Calu3 (cell line): ENCODE data around the gene TSSK2. TPM values are rescaled to one million over a fixed set of nuclear protein-coding genes. Genes with fewer than 3 reads are reported as not detected.
A peak's percentile ranks its signal among the peaks of the same experiment; 100 is the strongest.

Experiments
- BruUV-seq: library from RNA; stranded (reverse); fragments of 400-500 nt; replicated peaks from 2 replicates; lab custom pipeline; 2021; lab: Mats Ljungman, UMichigan
- CTCF ChIA-PET: fragments of 300-600 bp; sonication (Branson Sonifier 250); formaldehyde crosslinking; loops from one replicate; lab custom pipeline; 2022; ENCODE audit warnings: antibody characterized with exemption; lab: Charles Lee
- DNase-seq: peaks from one replicate; pipeline ENCODE4 v3.0.0; 2022
- H3K27ac Mint-ChIP-seq: one replicate; pipeline ENCODE4 v1.8.0; 2022; ENCODE audit warnings: mixed read lengths; ENCODE audit not compliant: unreplicated experiment
- H3K27me3 Mint-ChIP-seq: one replicate; pipeline ENCODE4 v1.8.0; 2022; ENCODE audit warnings: mixed read lengths; ENCODE audit not compliant: unreplicated experiment
- H3K36me3 Mint-ChIP-seq: one replicate; pipeline ENCODE4 v1.8.0; 2022; ENCODE audit warnings: mild to moderate bottlenecking, moderate library complexity, mixed read lengths; ENCODE audit not compliant: insufficient read depth, unreplicated experiment
- H3K4me1 Mint-ChIP-seq: one replicate; pipeline ENCODE4 v1.8.0; 2022; ENCODE audit warnings: mild to moderate bottlenecking, low read depth, mixed read lengths; ENCODE audit not compliant: unreplicated experiment
- H3K4me3 Mint-ChIP-seq: one replicate; pipeline ENCODE4 v1.8.0; 2022; ENCODE audit warnings: mild to moderate bottlenecking, low read depth, moderate library complexity, mixed read lengths; ENCODE audit not compliant: unreplicated experiment
- H3K9me3 Mint-ChIP-seq: one replicate; pipeline ENCODE4 v1.8.0; 2022; ENCODE audit warnings: low read depth, mixed read lengths; ENCODE audit not compliant: unreplicated experiment
- intact Hi-C: fragments of 100-400 bp; cut with micrococcal nuclease; formaldehyde crosslinking; loops from one replicate; pipeline ENCODE4 v1.10.0; 2022; ENCODE audit not compliant: unreplicated experiment
- total RNA-seq: library from RNA; stranded (reverse); gene quantifications from 2 replicates; pipeline ENCODE4 v1.2.3, GENCODE V29; 2022
- TF ChIP-seq, protein P1 (sequence below): fragments of 200-600 bp; IDR thresholded peaks from one replicate; pipeline ENCODE4 v1.8.0; 2022; ENCODE audit warnings: antibody characterized with exemption; ENCODE audit not compliant: unreplicated experiment

TSSK2 gene
- total RNA-seq, 1 experiment from 2014 or later, result not detected

DNA sequence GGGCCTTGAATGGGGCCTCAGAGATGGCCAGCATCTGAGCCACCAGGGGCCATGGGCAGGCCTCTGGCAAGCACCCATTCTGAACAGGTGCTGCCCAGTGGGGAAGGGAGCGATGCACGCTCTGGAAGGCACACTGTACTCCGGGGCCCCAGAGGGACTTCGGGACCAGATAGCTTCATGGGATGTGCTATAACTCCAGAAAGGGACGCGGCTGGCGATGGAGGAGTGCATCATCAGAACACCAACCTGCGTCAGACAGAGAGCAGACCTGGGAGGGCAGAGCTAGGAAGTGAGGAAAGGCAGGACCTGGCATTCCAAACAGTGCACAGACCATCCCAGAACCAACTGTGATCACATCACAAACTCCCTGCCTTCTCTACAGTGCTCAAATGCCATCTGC, 25.7 kb upstream of the TSSK2 start:
- Mint-ChIP-seq H3K27me3 (no peaks in the 10 kb centered on the region), H3K4me3 (no peak overlapping the region), H3K36me3 (no peaks in the 10 kb centered on the region), H3K27ac (no peak overlapping the region), H3K9me3 (no peaks in the 10 kb centered on the region), H3K4me1 (peaks cover 25% of the 10 kb centered on the region)
- no TSS peak for BruUV-seq
- intact Hi-C loops, result no loop called here
- TF ChIP-seq, protein P1, sequence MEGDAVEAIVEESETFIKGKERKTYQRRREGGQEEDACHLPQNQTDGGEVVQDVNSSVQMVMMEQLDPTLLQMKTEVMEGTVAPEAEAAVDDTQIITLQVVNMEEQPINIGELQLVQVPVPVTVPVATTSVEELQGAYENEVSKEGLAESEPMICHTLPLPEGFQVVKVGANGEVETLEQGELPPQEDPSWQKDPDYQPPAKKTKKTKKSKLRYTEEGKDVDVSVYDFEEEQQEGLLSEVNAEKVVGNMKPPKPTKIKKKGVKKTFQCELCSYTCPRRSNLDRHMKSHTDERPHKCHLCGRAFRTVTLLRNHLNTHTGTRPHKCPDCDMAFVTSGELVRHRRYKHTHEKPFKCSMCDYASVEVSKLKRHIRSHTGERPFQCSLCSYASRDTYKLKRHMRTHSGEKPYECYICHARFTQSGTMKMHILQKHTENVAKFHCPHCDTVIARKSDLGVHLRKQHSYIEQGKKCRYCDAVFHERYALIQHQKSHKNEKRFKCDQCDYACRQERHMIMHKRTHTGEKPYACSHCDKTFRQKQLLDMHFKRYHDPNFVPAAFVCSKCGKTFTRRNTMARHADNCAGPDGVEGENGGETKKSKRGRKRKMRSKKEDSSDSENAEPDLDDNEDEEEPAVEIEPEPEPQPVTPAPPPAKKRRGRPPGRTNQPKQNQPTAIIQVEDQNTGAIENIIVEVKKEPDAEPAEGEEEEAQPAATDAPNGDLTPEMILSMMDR, result no peak
- CTCF ChIA-PET, result no interaction called here
- no peak for DNase-seq

DNA sequence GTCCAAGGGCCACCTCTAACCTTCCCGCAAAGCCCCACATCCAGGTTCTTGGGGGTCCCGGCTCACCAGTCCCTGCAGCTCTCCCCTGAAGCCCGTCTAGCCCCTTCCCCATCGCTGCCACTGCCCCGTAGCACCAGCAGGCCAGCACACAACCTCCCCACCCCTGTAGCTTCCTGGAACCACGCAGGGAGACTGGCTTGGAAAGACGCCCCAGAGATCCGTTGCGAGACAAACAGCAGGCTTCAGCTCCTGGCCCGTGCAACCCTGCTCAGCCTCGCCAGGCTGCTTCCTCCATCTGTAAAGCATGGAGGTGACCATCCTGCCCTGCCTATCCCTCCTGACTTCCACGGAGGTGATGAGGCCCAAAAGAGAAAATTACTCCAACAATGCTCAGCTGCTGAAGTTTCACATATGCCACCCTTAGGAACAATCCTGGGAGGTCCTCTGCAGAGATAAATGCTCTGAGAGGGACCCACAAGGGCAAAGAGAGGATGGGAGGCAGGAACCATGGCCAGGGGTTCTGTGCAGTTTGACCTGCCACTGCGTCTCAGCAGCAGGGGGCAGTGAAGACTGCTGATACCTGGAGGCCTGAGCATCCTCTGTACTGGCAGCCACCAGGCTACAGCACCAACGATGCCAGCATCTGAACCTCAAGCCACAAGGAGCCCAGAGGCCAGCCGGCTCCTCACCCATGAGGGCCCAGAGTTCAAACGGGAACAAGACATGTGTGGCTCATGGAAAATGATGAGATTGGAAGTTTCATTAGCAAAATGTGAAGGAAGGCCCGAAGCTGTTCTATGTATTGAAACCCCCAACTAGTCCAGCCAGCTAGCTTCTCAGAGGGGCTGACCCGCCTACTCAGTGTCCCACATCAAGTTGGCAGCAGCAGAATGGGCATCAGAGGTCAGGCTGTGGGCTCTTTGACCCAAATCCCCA, 25.0 kb upstream of the TSSK2 start:
- intact Hi-C loops, result no loop called here
- no TSS peak for BruUV-seq
- no peaks in the 10 kb centered on the region for H3K36me3 Mint-ChIP-seq
- DNase-seq, result no peak
- H3K4me1 Mint-ChIP-seq, result peaks cover 30% of the 10 kb centered on the region
- no peaks in the 10 kb centered on the region for H3K27me3 Mint-ChIP-seq
- TF ChIP-seq, protein P1, result peak; percentile 24
- H3K27ac Mint-ChIP-seq, result no peak overlapping the region
- CTCF ChIA-PET, result interaction anchor here (0.5 kb wide), 1 partner anchor 207 kb away, joined by 3 read pairs; no protein-coding TSS in a partner anchor
- H3K9me3 Mint-ChIP-seq, result no peaks in the 10 kb centered on the region
- H3K4me3 Mint-ChIP-seq, result no peak overlapping the region

DNA sequence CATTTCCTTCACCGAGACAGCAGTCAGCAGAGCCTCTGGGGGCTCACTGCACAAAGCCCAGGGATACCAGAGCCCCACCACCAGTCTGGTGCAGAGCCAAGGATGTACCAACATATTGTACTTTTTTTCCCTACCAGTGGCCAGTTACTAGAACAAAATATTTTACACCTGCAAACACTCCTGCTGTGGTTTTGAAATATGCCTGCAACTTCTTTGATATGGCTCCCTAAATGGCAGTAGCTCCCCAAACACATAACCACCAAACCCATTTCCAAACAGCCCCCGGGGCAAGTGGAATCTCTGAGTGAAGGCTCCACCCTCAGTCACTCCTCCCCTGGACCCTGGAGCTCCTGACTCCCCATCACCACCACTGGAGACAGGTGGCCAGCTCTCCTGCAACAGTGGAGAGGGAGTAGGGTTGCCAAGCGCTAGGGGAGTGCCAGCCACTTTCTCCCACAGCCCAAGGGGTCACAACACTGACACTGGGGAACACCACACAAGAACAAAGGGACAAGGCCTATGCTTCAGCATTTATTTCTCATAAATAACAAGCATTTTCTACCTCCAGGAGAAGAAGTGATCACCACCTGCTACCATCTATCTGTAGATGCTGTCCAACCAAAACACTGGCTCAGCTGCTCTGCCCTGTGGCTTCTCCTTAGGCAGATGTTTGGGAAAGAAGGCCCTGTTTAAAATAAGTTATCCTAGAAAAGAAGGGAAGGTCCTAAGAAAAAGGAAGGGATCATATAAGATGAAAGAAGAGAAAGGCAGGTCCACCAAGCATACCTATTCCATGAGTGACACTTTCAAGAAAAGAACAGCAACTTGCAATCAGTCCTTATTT, 24.0 kb upstream of the TSSK2 start:
- TF ChIP-seq, protein P1, result no peak
- DNase-seq, result no peak
- CTCF ChIA-PET, result interaction anchor here (0.5 to 0.8 kb wide), 2 partner anchors 9 to 206 kb away, joined by 3 read pairs; no protein-coding TSS in a partner anchor
- Mint-ChIP-seq H3K4me1 (peaks cover 35% of the 10 kb centered on the region), H3K9me3 (no peaks in the 10 kb centered on the region), H3K27ac (no peak overlapping the region), H3K36me3 (no peaks in the 10 kb centered on the region), H3K4me3 (no peak overlapping the region), H3K27me3 (no peaks in the 10 kb centered on the region)
- no TSS peak for BruUV-seq
- intact Hi-C loops, result no loop called here

DNA sequence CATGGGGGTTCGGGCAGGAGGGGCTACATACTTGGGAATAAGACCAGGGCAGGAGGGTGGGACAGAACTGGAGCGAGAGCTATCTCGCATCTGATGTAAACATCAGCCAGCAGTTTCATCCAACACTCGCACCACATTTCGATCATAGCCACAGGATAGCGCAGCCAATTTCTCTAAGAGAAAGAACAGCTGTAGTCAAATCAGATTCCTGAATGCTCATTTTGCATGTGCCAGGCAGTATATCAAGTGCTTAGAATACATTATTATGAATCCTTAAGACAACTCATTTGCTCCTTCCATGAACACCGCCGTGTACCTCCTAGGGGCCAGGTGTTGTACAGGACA, 23.4 kb upstream of the TSSK2 start:
- BruUV-seq, result no TSS peak
- Mint-ChIP-seq H3K27ac (no peak overlapping the region), H3K4me3 (no peak overlapping the region), H3K36me3 (no peaks in the 10 kb centered on the region), H3K4me1 (peaks cover 35% of the 10 kb centered on the region), H3K9me3 (no peaks in the 10 kb centered on the region), H3K27me3 (no peaks in the 10 kb centered on the region)
- DNase-seq, result no peak
- TF ChIP-seq, protein P1, result no peak
- intact Hi-C loops, result no loop called here
- CTCF ChIA-PET, result interaction anchor here (0.8 kb wide), 1 partner anchor 8 kb away, joined by 3 read pairs; no protein-coding TSS in a partner anchor
